Neural cell (in vitro differentiated cells): ENCODE data around the gene ERMAP. TPM values are rescaled to one million over a fixed set of nuclear protein-coding genes. Genes with fewer than 3 reads are reported as not detected.

Experiments used
- H2AFZ ChIP-seq: fragments of 200-600, 300-800 bp; sonication (generic), shearing (Covaris generic); 2 replicates; pipeline ENCODE4 v1.6.0; 2014; ENCODE audit warnings: low read depth, mild to moderate bottlenecking, antibody characterized with exemption, low read length, moderate library complexity
- H3F3A ChIP-seq: fragments of 200-600 bp; shearing (Covaris generic); 2 replicates; pipeline ENCODE4 v1.6.1; 2016; ENCODE audit warnings: mild to moderate bottlenecking, moderate library complexity, mixed read lengths, antibody characterized with exemption, low read length; ENCODE audit not compliant: insufficient read depth, poor library complexity, severe bottlenecking
- H3K27ac ChIP-seq: fragments of 200-600, 300-800 bp; sonication (generic), shearing (Covaris generic); 2 replicates; pipeline ENCODE4 v1.5.1; 2014; ENCODE audit warnings: mild to moderate bottlenecking, low read length, moderate library complexity
- H3K27me3 ChIP-seq: fragments of 300-800, 200-600 bp; sonication (generic), shearing (Covaris generic); 2 replicates; pipeline ENCODE4 v1.6.0; 2014; ENCODE audit warnings: mild to moderate bottlenecking, low read depth, low read length, moderate library complexity; ENCODE audit not compliant: insufficient read depth
- H3K36me3 ChIP-seq: fragments of 300-800, 200-600 bp; sonication (generic), shearing (Covaris generic); 2 replicates; pipeline ENCODE4 v1.5.1; 2014; ENCODE audit warnings: mild to moderate bottlenecking, antibody characterized with exemption, low read length, moderate library complexity; ENCODE audit not compliant: insufficient read depth
- H3K4me2 ChIP-seq: fragments of 300-800, 200-600 bp; sonication (generic), shearing (Covaris generic); 2 replicates; pipeline ENCODE4 v1.6.0; 2014; ENCODE audit warnings: mild to moderate bottlenecking, low read length
- H3K4me3 ChIP-seq: fragments of 300-800, 200-600 bp; sonication (generic), shearing (Covaris generic); 2 replicates; pipeline ENCODE4 v1.5.1; 2014; ENCODE audit warnings: mild to moderate bottlenecking, low read length, moderate library complexity
- H3K79me2 ChIP-seq: fragments of 200-600 bp; shearing (Covaris generic); replicated peaks from 2 replicates; pipeline ENCODE4 v1.6.0; 2014; ENCODE audit warnings: mild to moderate bottlenecking, low read length, moderate library complexity; ENCODE audit not compliant: insufficient read depth
- H3K9ac ChIP-seq: fragments of 300-800, 200-600 bp; sonication (generic), shearing (Covaris generic); 2 replicates; pipeline ENCODE4 v1.6.1; 2016; ENCODE audit warnings: mild to moderate bottlenecking, low read length, mixed read lengths
- H3K9me2 ChIP-seq: fragments of 200-600 bp; shearing (Covaris generic); 2 replicates; pipeline ENCODE4 v1.6.1; 2016; ENCODE audit warnings: mild to moderate bottlenecking, low read length, mixed read lengths; ENCODE audit not compliant: insufficient read depth
- H3K9me3 ChIP-seq: fragments of 200-600, 300-800 bp; sonication (generic), shearing (Covaris generic); 2 replicates; pipeline ENCODE4 v1.6.1; 2016; ENCODE audit warnings: mild to moderate bottlenecking, mixed run types, low read length, moderate library complexity, mixed read lengths
- H4K20me1 ChIP-seq: fragments of 200-600 bp; shearing (Covaris generic); 2 replicates; pipeline ENCODE4 v1.6.1; 2016; ENCODE audit warnings: mild to moderate bottlenecking, mixed run types; ENCODE audit not compliant: insufficient read depth
- CTCF ChIP-seq: fragments of 450-650 bp; IDR thresholded peaks from 2 replicates; pipeline ENCODE4 v1.5.1; 2014; ENCODE audit warnings: antibody characterized with exemption, mild to moderate bottlenecking, moderate library complexity; ENCODE audit not compliant: poor library complexity, severe bottlenecking
- EP300 ChIP-seq: fragments of 450-650 bp; conservative IDR thresholded peaks from 2 replicates; pipeline ENCODE4 v1.6.1; 2014; ENCODE audit warnings: antibody characterized with exemption, mild to moderate bottlenecking, moderate library complexity; ENCODE audit not compliant: poor library complexity, severe bottlenecking
- EZH2 ChIP-seq: fragments of 200-600, 300-800 bp; shearing (Covaris generic), sonication (generic); IDR thresholded peaks from 2 replicates; pipeline ENCODE4 v1.6.1; 2014; ENCODE audit warnings: antibody characterized with exemption, low read length, borderline replicate concordance, mild to moderate bottlenecking; ENCODE audit not compliant: insufficient read depth, poor library complexity, severe bottlenecking
- MXI1 ChIP-seq: fragments of 450-650 bp; conservative IDR thresholded peaks from 2 replicates; pipeline ENCODE4 v1.6.1; 2014; ENCODE audit warnings: antibody characterized with exemption, mild to moderate bottlenecking; ENCODE audit not compliant: poor library complexity, severe bottlenecking
- POLR2AphosphoS5 ChIP-seq: IDR thresholded peaks from 2 replicates; pipeline ENCODE4 v1.6.1; 2012
- RAD21 ChIP-seq: fragments of 450-650 bp; conservative IDR thresholded peaks from 2 replicates; pipeline ENCODE4 v1.6.1; 2014; ENCODE audit warnings: antibody characterized with exemption, mild to moderate bottlenecking, moderate library complexity
- REST ChIP-seq: IDR thresholded peaks from 2 replicates; pipeline ENCODE4 v1.6.1; 2012; ENCODE audit warnings: borderline replicate concordance
- SMC3 ChIP-seq: fragments of 450-650 bp; conservative IDR thresholded peaks from 2 replicates; pipeline ENCODE4 v1.6.1; 2014; ENCODE audit warnings: antibody characterized with exemption, mild to moderate bottlenecking, moderate library complexity; ENCODE audit not compliant: poor library complexity
- TAF1 ChIP-seq: IDR thresholded peaks from 2 replicates; pipeline ENCODE4 v1.6.1; 2012; ENCODE audit warnings: low read depth
- polyA plus RNA-seq: library from polyadenylated mRNA; depleted of rRNA; stranded (reverse); fragments of >200 nt; gene quantifications from 2 replicates; pipeline ENCODE4 v1.2.3, GENCODE V29; 2014

ERMAP gene
- polyA plus RNA-seq, 1 donor from 2014 or later = 10.6 TPM

- Histone ChIP-seq H3K9ac (no peak overlapping the region), H3K4me2 (no peak overlapping the region), H3K4me3 (no peak overlapping the region), H3K9me3 (no peaks in the 10 kb centered on the region), H3F3A (no peaks in the 10 kb centered on the region), H3K36me3 (no peaks in the 10 kb centered on the region), H2AFZ (no peak overlapping the region), H3K27me3 (no peaks in the 10 kb centered on the region), H3K27ac (no peak overlapping the region), H4K20me1 (no peaks in the 10 kb centered on the region), H3K9me2 (no peaks in the 10 kb centered on the region), H3K79me2 (no peaks in the 10 kb centered on the region)
- TF ChIP-seq RAD21 = no peak
- TF ChIP-seq REST = no peak
- no peak for TF ChIP-seq MXI1
- TF ChIP-seq SMC3 = no peak
- TF ChIP-seq EZH2 = no peak
- no peak for TF ChIP-seq POLR2AphosphoS5
- TF ChIP-seq EP300 = no peak
- no peak for TF ChIP-seq TAF1
- no peak for TF ChIP-seq CTCF
Measured at GRCh38 chr1:42841010-42841409, 24.1 kb downstream of the ERMAP start.

GRCh38 chr1:42841440-42842147 is 24.7 kb downstream of the ERMAP start:
- no peaks in the 10 kb centered on the region for H3K79me2 ChIP-seq
- no peak overlapping the region for H3K27ac ChIP-seq
- H2AFZ ChIP-seq = no peak overlapping the region
- H3K9ac ChIP-seq = no peak overlapping the region
- no peaks in the 10 kb centered on the region for H3K9me3 ChIP-seq
- H3K4me3 ChIP-seq = no peak overlapping the region
- no peaks in the 10 kb centered on the region for H3F3A ChIP-seq
- no peaks in the 10 kb centered on the region for H3K36me3 ChIP-seq
- no peaks in the 10 kb centered on the region for H4K20me1 ChIP-seq
- H3K9me2 ChIP-seq = no peaks in the 10 kb centered on the region
- H3K4me2 ChIP-seq = no peak overlapping the region
- no peaks in the 10 kb centered on the region for H3K27me3 ChIP-seq
- TF ChIP-seq CTCF (no peak), SMC3 (no peak), EP300 (no peak), EZH2 (no peak), MXI1 (no peak), RAD21 (no peak), POLR2AphosphoS5 (no peak), REST (no peak), TAF1 (no peak)
